ENCODE data around the gene GPR32.

DNA sequence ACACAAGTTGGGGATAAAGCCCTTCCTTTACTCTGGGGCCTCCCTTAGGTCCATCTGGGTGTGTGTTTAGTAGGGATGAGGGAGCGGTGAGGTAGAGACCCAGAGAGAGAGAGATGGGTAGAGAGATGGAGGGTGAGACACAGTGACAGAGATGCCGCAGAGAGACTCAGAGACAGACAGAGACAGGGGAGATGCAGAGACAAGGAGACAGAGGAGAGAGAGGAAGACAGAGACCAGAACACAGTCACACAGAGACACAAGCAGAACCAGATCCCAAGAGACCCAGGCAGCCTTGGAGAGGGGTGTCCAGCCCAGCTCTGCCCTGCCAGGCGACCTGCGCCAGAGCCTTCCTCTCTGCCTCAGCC, 51.0 kb downstream of the GPR32 start:
- TF ChIP-seq, protein P1, sequence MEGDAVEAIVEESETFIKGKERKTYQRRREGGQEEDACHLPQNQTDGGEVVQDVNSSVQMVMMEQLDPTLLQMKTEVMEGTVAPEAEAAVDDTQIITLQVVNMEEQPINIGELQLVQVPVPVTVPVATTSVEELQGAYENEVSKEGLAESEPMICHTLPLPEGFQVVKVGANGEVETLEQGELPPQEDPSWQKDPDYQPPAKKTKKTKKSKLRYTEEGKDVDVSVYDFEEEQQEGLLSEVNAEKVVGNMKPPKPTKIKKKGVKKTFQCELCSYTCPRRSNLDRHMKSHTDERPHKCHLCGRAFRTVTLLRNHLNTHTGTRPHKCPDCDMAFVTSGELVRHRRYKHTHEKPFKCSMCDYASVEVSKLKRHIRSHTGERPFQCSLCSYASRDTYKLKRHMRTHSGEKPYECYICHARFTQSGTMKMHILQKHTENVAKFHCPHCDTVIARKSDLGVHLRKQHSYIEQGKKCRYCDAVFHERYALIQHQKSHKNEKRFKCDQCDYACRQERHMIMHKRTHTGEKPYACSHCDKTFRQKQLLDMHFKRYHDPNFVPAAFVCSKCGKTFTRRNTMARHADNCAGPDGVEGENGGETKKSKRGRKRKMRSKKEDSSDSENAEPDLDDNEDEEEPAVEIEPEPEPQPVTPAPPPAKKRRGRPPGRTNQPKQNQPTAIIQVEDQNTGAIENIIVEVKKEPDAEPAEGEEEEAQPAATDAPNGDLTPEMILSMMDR (IDR thresholded peaks at IDR 0.05), result no peak
- TF ChIP-seq POLR2A (IDR thresholded peaks at IDR 0.05), result no peak

Data from testis (tissue), 2 donors.